Activated CD4-positive, alpha-beta T cell treated with anti-CD3 and anti-CD28 coated beads for 48 hours (primary cell): Measurements from ENCODE around the gene CAPN14.

ENCODE experiments used
- DNase-seq: peaks from one replicate; pipeline ENCODE4 v3.0.0-alpha.2; 2020

The CAPN14 gene

GRCh38 chr2:31138037-31138962 is 79.0 kb downstream of the CAPN14 start, which contains the start of gene GALNT14:
Gene GALNT14, minus strand, starts transcription at chr2:31138440. Its CDS starts 354 bp downstream, at chr2:31138086.
- peak; percentile 69 for DNase-seq

DNA sequence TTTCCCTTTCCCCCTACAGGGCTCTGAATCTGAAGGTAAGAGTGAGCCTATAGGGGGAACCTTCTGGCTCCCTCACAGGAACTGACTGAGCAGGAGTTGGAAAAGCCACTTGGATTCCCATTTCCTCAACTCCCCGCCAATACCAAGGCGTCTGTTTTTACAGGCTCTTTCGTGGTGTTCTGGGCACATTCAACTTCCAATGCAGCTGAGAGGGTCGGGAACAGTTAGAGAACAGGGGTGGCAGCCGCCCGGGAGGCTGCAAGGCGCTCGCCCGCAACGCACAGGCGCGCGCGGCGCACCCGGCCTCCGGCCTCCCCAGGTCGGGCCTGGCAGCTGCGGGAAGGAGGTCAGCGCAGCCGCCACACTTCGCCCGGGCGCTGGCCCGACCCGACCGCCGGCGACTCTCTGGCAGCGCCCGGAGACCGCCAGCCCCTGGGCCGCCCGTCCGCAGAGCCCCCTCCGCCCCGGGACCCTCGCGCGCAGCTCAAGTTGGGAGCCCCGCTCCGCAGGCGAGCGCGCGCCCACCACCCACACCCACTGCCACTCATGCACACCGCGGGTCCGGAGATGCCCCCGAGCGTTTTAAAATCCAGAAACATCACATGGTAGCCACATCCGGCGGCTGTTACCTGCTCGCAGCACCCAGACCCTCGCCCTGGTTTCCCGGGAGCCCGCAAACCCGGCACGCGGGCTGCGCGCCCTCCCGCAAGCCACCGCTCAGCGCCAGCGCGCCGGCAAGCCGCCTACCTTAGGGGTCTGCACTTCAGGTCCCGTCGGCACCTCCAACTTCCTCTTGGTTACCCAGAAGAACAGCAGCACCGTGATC is 79.9 kb downstream of the CAPN14 start:
- DNase-seq, result no peak

DNA sequence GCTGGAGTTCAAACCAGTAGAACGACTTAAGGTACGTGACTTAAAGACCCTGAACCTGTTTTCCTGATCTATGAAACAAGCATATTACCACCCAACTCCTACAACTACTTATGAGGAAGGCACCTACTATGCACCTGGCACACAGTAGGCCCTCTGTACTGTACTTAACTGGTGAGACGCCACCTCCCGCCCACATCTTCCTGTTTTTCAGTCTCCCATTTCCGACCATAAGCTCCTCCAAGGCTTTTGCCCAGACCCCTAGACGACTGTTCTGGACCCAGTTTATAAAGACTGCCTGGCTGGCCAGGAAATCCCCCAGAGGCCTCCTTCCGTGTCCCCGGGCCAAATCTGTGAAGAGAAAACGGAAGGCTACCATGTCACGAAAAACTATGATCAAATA is 80.6 kb downstream of the CAPN14 start:
- DNase-seq, result no peak

- DNase-seq, result no peak
Observed at GRCh38 chr2:31136000-31136399, 81.3 kb downstream of the CAPN14 start.

DNA sequence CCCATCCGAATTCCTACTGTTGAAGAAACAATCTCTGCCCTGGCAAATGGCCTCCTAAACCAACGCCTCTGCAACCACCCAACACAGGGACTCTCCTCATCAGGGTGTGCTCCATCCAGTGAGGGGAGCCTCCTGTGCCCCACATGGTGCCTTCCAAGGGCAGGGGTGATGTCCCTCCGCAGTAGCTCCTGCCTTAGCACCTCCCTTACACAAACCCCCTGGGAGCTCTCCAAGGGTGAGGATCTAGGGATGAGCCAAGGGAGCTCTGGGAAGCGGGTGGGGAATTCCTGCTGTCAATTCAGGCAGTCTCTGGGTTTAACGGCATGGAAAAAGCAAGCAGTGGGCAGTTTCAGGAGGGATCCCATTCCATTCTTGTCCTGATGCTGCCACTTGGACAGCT is 82.8 kb downstream of the CAPN14 start:
- DNase-seq, result no peak

GRCh38 chr2:31132786-31133185 is 84.5 kb downstream of the CAPN14 start:
- DNase-seq, result no peak

DNA sequence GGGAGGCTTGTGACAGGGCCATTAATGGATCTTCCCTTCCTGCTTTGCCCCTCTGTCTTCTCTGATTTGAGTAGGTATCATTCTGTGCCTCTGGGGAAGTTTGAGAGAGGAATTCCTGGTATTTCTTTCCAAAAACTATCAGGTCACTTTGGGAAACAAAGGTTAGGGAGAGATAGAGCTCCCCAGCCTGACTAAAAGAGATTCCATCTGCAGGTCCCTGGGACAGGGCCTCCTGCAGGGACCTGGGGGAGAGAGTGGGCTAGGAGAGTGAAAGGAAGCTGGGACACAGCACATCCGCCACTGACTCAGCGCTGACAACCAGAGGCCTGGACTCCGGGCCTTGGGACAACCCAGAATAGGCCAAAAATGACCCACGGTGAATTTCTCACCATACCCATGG is 85.4 kb downstream of the CAPN14 start:
- no peak for DNase-seq

DNA sequence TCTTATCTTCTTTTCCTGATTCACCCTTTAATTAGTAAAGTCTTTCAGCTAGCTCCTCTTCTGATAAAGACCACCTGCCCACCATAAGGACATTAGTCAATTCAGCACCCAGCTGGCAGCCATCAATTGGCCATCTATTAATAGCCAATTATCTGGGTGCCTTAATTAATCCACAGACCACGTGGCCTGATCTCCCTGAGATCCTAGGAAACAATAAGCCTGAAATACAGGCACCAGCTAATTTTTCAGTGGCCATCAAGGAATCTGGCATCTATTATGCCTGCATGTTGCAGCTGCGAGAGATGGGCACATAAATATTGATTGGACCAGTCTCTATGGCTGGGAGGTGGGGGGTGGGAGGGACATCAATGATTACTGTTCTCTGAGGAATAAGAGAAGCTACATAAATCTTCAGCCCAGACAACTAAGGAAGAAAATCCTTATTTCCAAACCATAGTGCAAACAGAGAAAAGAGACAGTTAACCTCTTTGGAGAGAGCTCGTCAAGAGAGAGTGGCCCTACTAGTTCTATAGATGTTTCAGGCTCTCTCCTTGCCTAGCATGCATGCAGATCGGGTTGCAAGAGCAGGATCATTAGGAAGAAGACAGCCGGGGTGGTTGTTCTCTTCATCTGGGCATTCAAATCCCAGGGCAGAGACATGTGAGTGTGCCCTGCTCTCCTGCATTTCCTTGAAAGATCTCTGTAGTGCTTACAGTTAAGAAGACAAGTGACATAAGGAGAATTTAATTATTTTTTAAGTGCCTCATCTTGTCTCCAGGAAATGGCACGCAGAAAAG is 87.7 kb downstream of the CAPN14 start:
- no peak for DNase-seq

GRCh38 chr2:31127931-31128330 is 89.4 kb downstream of the CAPN14 start:
- no peak for DNase-seq

DNA sequence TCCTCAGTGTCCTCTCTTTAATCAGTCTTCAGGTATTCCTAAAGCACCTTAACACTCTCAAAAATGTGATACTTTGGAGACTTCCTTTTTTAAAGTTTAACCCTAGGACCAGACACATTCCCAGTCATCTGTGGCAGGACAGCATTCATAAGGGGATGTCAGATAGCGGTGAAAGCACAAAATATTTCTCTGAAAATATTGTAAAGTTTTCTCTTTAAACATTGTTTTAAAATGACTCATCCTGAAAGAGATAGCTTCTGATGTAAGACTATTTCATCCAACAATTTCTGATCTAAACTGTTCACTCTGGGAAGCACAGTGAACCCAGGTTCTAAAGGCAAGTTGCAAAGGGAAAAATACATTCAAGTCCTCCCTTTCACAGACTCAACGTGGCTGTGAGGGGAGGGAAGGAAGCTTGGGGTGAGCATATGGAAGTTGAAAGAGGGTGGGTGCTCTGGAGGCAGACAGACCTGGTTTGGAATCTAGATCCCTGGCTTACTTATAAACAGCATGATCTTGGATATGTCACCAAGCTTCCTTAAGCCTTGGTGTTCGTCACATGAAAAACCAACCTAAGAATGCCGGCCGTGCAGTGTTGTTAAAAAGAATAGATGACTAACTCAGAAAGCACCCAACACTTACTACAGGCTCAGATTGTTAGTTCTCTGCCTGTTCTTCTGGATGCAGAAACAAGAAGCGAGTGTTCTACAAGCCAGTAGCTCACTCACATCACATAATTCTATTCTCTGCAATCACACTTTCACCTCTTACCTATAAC is 91.2 kb downstream of the CAPN14 start:
- DNase-seq, result no peak

GRCh38 chr2:31124904-31125303 is 92.4 kb downstream of the CAPN14 start:
- no peak for DNase-seq
